Liver (tissue), 3 donors: ENCODE data around the gene IP6K1.

Experiments
- FOXA2 ChIP-seq: IDR thresholded peaks from 2 replicates; pipeline ENCODE4 v1.6.1; 2016; ENCODE audit warnings: antibody characterized with exemption
- GABPA ChIP-seq, 2 donors: IDR thresholded peaks in 1 of 2; conservative IDR thresholded peaks in 1 of 2; 2 replicates each; pipeline ENCODE4 v1.6.1; 2016; ENCODE audit warnings: antibody characterized with exemption in 2 of 2, mild to moderate bottlenecking in 1 of 2, moderate library complexity in 1 of 2
- RXRA ChIP-seq, 2 donors: IDR thresholded peaks; 2 replicates each; pipeline ENCODE4 v1.6.1; 2017 to 2018; ENCODE audit warnings: antibody characterized with exemption in 2 of 2, mild to moderate bottlenecking in 1 of 2
- TAF1 ChIP-seq: conservative IDR thresholded peaks from 2 replicates; pipeline ENCODE4 v1.6.1; 2016; ENCODE audit warnings: antibody characterized with exemption, mild to moderate bottlenecking
- TF ChIP-seq, protein P1 (sequence below): IDR thresholded peaks from 2 replicates; pipeline ENCODE4 v1.6.1; 2016; ENCODE audit warnings: antibody characterized with exemption
- TF ChIP-seq, protein P2 (sequence below): fragments of 150-350 bp; IDR thresholded peaks from 2 replicates; pipeline ENCODE4 v1.5.1; 2017; ENCODE audit warnings: improper control_type of control experiment, low read depth, low read length; ENCODE audit not compliant: missing input control
- donor health status: healthy.
- donor health status: healthy.

DNA sequence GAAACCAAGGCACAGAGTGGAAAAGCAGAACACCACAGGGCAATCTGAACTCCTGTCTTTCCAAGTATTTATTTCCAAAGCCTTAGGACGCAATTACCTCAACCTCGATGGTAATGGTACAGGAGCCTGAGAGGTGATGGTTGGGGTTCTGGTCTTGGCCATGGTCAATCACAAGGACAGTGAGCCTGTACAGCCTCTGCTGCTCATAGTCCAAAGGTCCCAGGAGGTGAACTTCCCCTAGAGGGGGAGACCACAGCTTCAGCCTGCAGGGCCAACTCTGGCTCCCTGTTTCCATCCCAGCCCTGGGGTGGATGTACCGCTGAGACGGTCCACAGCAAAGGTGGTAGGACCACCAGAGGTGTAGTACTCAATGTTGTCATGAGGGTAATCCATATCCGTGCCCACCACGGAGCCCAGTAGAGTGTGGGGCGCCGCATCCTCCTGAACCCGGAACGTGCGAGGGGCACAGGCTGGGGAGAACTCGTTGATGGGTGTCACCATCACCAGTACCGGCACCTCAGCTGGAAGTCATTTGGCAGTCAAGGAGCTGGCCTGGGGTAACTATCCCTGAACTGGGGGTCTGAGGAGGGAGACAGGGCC is 7.2 kb upstream of the IP6K1 start:
- TF ChIP-seq, protein P1, sequence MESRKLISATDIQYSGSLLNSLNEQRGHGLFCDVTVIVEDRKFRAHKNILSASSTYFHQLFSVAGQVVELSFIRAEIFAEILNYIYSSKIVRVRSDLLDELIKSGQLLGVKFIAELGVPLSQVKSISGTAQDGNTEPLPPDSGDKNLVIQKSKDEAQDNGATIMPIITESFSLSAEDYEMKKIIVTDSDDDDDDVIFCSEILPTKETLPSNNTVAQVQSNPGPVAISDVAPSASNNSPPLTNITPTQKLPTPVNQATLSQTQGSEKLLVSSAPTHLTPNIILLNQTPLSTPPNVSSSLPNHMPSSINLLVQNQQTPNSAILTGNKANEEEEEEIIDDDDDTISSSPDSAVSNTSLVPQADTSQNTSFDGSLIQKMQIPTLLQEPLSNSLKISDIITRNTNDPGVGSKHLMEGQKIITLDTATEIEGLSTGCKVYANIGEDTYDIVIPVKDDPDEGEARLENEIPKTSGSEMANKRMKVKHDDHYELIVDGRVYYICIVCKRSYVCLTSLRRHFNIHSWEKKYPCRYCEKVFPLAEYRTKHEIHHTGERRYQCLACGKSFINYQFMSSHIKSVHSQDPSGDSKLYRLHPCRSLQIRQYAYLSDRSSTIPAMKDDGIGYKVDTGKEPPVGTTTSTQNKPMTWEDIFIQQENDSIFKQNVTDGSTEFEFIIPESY: no peak
- TF ChIP-seq, protein P2, sequence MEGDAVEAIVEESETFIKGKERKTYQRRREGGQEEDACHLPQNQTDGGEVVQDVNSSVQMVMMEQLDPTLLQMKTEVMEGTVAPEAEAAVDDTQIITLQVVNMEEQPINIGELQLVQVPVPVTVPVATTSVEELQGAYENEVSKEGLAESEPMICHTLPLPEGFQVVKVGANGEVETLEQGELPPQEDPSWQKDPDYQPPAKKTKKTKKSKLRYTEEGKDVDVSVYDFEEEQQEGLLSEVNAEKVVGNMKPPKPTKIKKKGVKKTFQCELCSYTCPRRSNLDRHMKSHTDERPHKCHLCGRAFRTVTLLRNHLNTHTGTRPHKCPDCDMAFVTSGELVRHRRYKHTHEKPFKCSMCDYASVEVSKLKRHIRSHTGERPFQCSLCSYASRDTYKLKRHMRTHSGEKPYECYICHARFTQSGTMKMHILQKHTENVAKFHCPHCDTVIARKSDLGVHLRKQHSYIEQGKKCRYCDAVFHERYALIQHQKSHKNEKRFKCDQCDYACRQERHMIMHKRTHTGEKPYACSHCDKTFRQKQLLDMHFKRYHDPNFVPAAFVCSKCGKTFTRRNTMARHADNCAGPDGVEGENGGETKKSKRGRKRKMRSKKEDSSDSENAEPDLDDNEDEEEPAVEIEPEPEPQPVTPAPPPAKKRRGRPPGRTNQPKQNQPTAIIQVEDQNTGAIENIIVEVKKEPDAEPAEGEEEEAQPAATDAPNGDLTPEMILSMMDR: no peak
- no peak for TF ChIP-seq GABPA (IDR thresholded peaks at IDR 0.05 in 1 of 2, conservative IDR thresholded peaks at IDR 0.05 in 1 of 2)
- no peak for TF ChIP-seq FOXA2
- TF ChIP-seq RXRA (IDR thresholded peaks at IDR 0.05): no peak
- no peak for TF ChIP-seq TAF1
